NCI-H526 treated with DMSO at 0.1 percent for 48 hours (cell line): ENCODE measurements around the gene IQCF2.
"Not testable (repeated sequence)": the region's sequence is repeated elsewhere in the genome, so short reads cannot be mapped to it uniquely, and the experiment has no call there.

Experiments
- DNase-seq: peaks from one replicate; lab custom pipeline; 2025; lab: John Stamatoyannopoulos, UW

Gene IQCF2

DNA sequence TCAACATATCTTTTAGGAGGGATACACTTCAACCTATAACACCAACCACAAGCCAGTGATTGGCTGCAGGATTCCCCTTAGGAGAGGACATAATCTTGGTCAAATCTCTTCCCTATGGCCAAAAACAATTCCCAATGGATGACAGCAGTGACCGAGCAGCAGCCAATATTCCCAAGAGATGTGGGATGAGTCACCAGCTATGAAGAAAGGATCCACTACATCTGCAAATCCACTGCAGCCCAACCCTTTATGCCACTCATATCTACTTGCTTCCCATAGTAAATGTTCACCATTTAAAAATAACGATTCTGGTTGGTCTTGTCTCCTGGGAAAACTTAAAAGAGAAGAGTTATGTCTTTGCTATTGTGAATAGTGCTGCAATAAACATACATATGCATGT is 18.5 kb downstream of the IQCF2 start:
- no peak for DNase-seq

GRCh38 chr3:51886447-51886846 is 25.0 kb downstream of the IQCF2 start:
- DNase-seq, result no peak

- no peak for DNase-seq
Measured at GRCh38 chr3:51887620-51888019, 26.2 kb downstream of the IQCF2 start.

DNA sequence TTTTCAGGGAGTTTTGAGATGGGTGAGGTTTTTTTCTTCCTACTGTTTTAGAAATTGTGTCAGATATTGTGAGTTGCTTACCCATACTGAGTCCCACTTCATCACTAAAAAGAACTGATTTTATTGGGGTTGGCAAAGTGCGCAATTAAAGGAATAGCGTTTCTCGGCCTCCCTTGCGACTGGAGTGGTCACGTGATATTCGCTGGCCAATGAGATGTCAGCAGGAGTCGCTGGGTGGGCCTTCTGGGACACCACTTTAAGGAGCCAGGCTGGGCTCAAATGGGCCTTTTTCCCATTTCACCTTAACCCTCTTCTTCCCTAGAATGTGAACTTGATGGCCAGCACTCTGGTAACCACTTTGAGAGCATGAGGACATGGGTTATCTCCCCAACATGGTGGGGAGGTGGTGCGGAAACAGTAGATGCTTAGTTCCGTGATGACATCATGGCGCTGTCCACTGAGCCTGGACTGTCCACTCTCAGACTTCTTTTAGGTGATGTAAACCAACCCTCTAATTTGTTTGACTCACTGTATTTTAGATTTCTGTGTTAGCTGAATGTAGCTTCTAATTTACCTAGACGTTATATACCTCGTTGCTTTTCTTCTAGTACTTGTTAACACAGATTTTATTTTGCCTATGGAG is 27.2 kb downstream of the IQCF2 start:
- DNase-seq, result no peak

- no peak for DNase-seq
Measured at GRCh38 chr3:51891242-51892039, 30.0 kb downstream of the IQCF2 start.

GRCh38 chr3:51894391-51894790 is 33.0 kb downstream of the IQCF2 start:
- DNase-seq, result no peak

DNA sequence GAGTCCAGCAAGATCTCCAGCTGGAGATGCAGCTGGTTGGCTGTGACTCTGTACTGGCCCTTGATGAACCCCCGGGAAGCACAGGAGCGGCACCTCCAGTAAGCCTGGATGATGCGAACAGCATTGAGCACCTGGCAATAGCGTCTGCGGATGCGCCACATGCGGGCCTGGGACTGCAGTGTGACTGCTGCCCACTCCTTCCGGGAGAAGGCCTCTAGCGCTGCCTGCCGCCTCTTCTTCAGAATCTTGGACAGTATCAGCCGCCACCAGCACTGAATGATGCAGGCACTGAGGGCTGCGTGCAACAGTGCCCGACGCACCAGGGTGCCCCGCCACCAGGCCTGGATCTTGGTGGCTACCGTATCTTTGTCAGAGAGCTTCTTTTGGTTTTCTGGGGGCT is 33.5 kb downstream of the IQCF2 start:
- DNase-seq, result no peak

DNA sequence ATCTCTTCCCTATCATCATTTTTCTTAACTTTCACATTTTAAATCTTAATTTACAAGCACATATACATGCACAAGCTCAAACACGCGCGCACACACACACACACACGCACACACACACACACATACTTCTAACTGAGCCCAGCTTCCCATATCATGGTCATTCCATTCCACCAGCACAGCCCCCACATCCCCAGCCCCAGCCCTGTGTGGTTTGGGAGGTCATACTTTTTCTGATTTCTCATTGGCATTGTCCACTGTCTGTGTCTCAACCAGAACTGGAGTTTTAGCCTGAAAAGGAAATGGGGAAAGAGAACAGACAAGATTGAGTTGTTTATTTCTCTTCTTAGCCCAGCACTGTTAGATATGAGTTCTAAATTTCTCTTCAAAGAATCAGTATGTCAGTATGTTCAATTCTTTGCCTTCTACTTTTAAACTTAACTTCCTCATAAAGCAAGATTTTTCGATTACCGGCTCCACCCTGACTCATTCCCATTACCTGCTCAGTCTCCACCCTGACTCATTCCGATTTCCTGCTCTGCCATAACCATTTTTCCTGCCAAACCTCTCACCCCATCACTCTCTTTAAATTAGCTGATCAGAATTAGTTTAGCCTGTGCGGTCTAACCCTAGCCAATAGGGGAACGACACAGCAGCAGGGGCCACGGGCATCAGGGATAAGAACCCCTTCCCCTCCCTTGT is 35.3 kb downstream of the IQCF2 start:
- no peak for DNase-seq

DNA sequence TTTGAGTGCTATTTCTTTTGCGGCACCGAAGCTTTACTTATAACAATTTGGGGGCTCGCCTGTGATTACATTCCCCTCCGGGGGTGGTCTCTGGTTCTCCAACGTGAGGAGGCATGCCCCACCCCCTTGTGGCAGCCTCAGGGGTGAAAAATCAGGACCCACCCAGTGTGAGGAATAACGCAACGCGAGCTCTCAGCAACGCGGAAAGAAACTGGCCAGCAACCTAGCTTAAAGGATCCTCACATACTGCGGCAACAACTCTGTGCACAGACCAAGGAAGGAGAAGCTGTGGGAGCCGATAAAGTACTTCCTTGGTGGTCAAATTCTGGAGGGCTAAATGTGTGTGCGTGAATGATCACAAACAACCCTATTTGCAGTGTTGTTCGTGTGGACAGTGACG is 36.0 kb downstream of the IQCF2 start:
- DNase-seq, result no peak

DNA sequence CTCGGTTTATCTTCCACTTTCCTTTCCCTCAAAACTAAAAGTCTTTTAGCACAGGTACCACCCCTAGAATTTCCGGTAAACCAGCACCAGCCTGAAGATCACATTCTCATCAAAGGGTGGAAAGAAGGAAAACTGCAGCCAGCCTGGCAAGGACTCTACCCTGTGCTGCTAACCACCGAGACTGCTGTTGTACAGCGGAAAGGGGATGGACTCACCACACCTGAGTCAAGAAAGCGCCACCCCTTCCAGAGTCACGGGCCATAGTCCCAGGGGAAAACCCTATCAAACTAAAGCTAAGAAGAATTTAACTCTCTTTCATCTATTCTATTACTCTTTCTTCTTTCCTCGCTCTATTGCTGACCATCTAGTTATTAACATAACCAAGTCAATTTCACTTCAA is 38.6 kb downstream of the IQCF2 start:
- not testable (repeated sequence) for DNase-seq

DNA sequence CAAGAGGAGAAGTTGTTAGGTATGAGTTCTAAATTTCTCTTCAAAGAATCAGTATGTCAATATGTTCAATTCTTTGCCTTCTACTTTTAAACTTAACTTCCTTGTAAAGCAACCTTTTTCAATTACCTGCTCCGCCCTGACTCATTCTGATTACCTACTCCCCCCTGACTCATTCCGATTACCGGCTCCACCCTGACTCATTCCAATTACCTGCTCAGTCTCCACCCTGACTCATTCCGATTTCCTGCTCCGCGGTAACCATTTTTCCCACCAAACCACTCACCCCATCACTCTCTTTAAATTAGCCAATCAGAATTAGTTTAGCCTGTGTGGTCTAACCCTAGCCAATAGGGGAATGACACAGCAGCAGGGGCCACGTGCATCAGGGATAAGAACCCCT is 40.9 kb downstream of the IQCF2 start:
- DNase-seq, result not testable (repeated sequence)

DNA sequence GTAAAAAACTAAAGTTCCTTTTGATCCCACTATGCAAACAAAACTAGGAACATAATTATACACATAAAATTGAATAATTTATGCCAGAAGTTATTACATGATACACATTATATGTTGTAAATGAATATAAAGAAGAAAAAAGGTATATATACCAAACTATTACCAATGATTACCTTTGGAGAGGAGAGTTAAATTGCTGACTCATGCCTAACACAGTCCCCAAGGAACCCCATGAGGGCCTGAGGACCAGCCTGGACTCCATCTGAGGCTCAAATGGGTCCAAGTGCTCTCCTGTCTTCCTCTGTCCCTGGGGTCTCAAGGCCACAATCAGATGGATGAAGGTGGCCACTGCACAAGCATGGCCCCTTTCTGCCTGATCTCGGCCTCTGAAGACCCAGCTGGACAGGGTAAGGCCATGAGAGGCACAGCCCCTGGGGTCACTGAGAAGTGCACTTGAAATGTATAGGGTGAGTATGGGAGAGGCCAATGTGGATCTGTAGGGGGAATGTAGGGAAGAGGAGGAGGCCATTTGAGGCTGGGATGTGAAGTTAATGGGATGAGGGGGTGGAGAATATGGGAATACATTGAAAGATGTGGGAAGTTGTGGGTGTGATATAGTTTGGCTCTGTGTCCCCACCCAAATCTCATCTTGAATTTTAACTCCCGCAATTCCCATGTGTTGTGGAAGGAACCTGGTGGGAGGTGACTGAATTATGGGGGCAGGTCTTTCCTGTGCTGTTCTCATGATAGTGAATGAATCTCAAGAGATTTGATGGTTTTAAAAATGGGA is 42.8 kb downstream of the IQCF2 start:
- no peak for DNase-seq

DNA sequence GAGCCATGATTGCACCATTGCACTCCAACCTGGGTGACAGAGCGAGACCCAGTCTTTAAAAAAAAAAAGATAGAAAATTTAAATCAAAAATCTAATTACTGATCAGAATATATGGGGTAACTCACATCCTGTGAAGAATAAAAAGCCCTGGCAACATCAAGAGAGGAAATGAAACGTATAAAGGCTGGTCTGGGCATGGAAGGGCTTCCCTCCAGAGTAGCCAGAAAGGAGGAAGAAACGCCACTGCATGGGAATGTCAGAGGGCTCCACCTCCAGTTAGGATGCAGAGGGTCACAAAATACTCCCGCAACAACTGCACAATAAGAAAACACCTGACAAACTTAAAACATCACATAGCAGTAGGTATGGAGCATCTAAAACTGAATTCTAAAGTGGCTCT is 46.6 kb downstream of the IQCF2 start:
- DNase-seq, result no peak
